ENCODE results near the gene DOCK2.

DNA sequence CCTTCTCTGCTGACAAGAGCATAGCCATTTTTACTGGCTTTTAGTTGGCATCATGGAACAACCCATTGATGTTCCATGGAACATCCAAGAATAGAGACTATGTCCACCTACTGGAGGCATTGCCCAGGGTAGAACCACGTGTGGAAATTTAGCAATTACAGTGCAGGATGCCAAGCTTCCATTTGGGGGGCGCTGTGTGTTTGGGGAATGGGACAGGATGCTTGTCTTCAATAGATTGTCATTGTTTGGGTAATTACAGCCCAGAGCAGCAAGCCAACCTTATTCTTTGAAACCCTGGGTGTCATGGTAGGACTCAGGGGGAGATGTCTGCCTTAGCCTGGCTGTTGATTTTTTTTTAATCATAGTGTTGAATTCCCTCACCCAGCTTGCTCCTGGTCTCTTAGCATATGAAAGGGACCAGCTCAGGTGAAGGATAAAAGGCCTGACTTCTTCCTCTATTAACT, 171.1 kb downstream of the DOCK2 start:
- TF ChIP-seq CTCF (conservative IDR thresholded peaks at IDR 0.05; ENCODE audit: low read length) = no peak; the same call in 1 of the 2 replicates
- TF ChIP-seq EZH2phosphoT487 (IDR thresholded peaks at IDR 0.05; ENCODE audit: borderline replicate concordance) = no peak

Data from Loucy (cell line).